ENCODE data around the gene TFPI. TPM values are rescaled to one million over a fixed set of nuclear protein-coding genes. Genes with fewer than 3 reads are reported as not detected.

Gene TFPI
- total RNA-seq, 2 donors from 2014 or later: 33.0 to 34.3 TPM

DNA sequence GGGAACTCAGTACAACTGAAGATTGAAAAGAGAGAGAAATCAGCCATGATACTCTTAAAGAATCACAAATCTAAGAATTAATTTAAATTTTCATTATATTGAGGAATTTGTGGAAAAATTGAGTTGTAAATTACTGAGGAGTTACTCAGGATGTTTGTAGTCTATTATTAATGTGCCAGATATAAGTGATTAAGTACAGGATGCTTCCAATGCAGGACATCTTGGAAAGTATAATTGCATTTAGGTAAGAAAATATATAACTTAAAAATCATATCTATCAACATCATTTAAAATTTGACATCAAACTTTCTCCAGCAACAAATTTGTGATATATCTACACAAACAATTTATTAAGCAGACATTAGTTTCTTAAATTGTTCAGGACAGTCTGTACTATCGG is 107.5 kb downstream of the TFPI start:
- H3K9me3 Mint-ChIP-seq: no peaks in the 10 kb centered on the region
- no peaks in the 10 kb centered on the region for H3K27me3 Mint-ChIP-seq (ENCODE audit: insufficient read depth)
- WGBS, 2 experiments (ENCODE audit: insufficient coverage in 1 of 2, insufficient read length in 1 of 2): 60 to 69% methylated on average over 1 of the region's 1 CpG
- H3K36me3 Mint-ChIP-seq (ENCODE audit: low read depth): no peaks in the 10 kb centered on the region
- no peak overlapping the region for H3K27ac Mint-ChIP-seq
- Histone ChIP-seq H3K27me3 (ENCODE audit: control insufficient read depth, insufficient read depth, low read length, poor library complexity, severe bottlenecking) (no peaks in the 10 kb centered on the region), H3K9ac (ENCODE audit: extremely low read depth, low read length, poor library complexity, severe bottlenecking) (no peak overlapping the region), H3K27ac (ENCODE audit: low read depth, low read length) (no peak overlapping the region), H3K9me3 (ENCODE audit: control insufficient read depth, low read length) (no peaks in the 10 kb centered on the region), H3K4me3 (ENCODE audit: low read length) (no peak overlapping the region), H3K4me1 (ENCODE audit: control insufficient read depth, insufficient read depth, low read length) (no peaks in the 10 kb centered on the region), H3K36me3 (ENCODE audit: control insufficient read depth, insufficient read depth, low read length) (no peaks in the 10 kb centered on the region)
- no peak for DNase-seq
- peaks cover 11% of the 10 kb centered on the region for H3K4me1 Mint-ChIP-seq
- H3K4me3 Mint-ChIP-seq: no peak overlapping the region
- TF ChIP-seq, protein P1, sequence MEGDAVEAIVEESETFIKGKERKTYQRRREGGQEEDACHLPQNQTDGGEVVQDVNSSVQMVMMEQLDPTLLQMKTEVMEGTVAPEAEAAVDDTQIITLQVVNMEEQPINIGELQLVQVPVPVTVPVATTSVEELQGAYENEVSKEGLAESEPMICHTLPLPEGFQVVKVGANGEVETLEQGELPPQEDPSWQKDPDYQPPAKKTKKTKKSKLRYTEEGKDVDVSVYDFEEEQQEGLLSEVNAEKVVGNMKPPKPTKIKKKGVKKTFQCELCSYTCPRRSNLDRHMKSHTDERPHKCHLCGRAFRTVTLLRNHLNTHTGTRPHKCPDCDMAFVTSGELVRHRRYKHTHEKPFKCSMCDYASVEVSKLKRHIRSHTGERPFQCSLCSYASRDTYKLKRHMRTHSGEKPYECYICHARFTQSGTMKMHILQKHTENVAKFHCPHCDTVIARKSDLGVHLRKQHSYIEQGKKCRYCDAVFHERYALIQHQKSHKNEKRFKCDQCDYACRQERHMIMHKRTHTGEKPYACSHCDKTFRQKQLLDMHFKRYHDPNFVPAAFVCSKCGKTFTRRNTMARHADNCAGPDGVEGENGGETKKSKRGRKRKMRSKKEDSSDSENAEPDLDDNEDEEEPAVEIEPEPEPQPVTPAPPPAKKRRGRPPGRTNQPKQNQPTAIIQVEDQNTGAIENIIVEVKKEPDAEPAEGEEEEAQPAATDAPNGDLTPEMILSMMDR (conservative IDR thresholded peaks at IDR 0.05): no peak

DNA sequence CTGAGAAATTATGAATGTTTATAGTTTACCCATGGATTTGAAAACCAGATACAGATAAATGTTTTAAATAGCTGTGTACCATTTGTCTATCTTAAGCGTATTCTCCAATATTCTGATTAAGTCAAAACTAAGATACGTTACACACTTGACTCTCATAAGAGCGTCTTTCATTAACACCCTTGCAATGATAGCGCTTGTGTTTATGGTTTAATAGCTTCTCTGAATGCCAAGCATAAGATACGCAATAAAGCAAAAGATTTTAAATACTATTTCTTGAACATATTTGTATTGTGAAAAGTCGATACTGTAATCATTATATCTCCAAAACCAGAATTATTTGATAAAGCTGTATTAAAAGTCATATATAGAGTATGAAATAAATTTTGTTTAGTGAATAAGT is 109.2 kb downstream of the TFPI start:
- H3K36me3 ChIP-seq (ENCODE audit: control insufficient read depth, insufficient read depth, low read length): no peaks in the 10 kb centered on the region
- H3K9me3 ChIP-seq (ENCODE audit: control insufficient read depth, low read length): no peaks in the 10 kb centered on the region
- H3K9ac ChIP-seq (ENCODE audit: extremely low read depth, low read length, poor library complexity, severe bottlenecking): no peak overlapping the region
- H3K27me3 ChIP-seq (ENCODE audit: control insufficient read depth, insufficient read depth, low read length, poor library complexity, severe bottlenecking): no peaks in the 10 kb centered on the region
- H3K27ac Mint-ChIP-seq: no peak overlapping the region
- H3K27ac ChIP-seq (ENCODE audit: low read depth, low read length): no peak overlapping the region
- H3K4me3 Mint-ChIP-seq: no peak overlapping the region
- H3K9me3 Mint-ChIP-seq: no peaks in the 10 kb centered on the region
- H3K4me1 Mint-ChIP-seq: peaks cover 11% of the 10 kb centered on the region
- no peak for DNase-seq
- H3K4me1 ChIP-seq (ENCODE audit: control insufficient read depth, insufficient read depth, low read length): no peaks in the 10 kb centered on the region
- TF ChIP-seq, protein P1 (conservative IDR thresholded peaks at IDR 0.05): no peak
- 70 to 83% methylated on average over 2 to 4 of the region's 6 CpGs for WGBS, 2 experiments (ENCODE audit: insufficient coverage in 1 of 2, insufficient read length in 1 of 2)
- no peaks in the 10 kb centered on the region for H3K27me3 Mint-ChIP-seq (ENCODE audit: insufficient read depth)
- H3K36me3 Mint-ChIP-seq (ENCODE audit: low read depth): no peaks in the 10 kb centered on the region
- H3K4me3 ChIP-seq (ENCODE audit: low read length): no peak overlapping the region

DNA sequence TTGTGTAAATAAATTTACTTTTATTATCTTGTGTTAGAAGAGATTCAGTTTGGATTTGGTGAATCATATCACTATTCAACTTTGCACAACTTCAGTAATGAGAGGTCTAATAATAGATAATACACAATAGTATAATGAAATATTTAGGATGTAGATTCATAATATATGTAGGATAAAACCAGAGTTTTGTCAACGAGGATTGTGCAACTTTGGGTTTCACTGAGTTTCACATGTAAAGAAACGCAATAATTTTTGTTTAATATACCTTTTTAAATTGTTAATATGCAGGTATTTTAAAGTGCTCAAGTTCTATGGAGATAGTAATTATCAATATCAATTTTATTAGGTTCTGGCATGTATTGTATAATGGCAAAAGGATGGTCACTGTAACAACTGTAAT is 111.5 kb downstream of the TFPI start:
- peaks cover 6% of the 10 kb centered on the region for H3K4me1 Mint-ChIP-seq
- no peaks in the 10 kb centered on the region for H3K36me3 Mint-ChIP-seq (ENCODE audit: low read depth)
- Histone ChIP-seq H3K4me3 (ENCODE audit: low read length) (no peak overlapping the region), H3K36me3 (ENCODE audit: control insufficient read depth, insufficient read depth, low read length) (no peaks in the 10 kb centered on the region), H3K4me1 (ENCODE audit: control insufficient read depth, insufficient read depth, low read length) (no peaks in the 10 kb centered on the region), H3K9me3 (ENCODE audit: control insufficient read depth, low read length) (no peaks in the 10 kb centered on the region), H3K27me3 (ENCODE audit: control insufficient read depth, insufficient read depth, low read length, poor library complexity, severe bottlenecking) (no peaks in the 10 kb centered on the region), H3K27ac (ENCODE audit: low read depth, low read length) (no peak overlapping the region), H3K9ac (ENCODE audit: extremely low read depth, low read length, poor library complexity, severe bottlenecking) (no peak overlapping the region)
- TF ChIP-seq, protein P1 (conservative IDR thresholded peaks at IDR 0.05): no peak
- H3K27ac Mint-ChIP-seq: no peak overlapping the region
- WGBS, 2 experiments (ENCODE audit: insufficient coverage in 1 of 2, insufficient read length in 1 of 2): 93% methylated on average over 2 of the region's 2 CpGs; no CpG with 5 or more reads in 1 of the 2 experiments
- H3K9me3 Mint-ChIP-seq: no peaks in the 10 kb centered on the region
- H3K4me3 Mint-ChIP-seq: no peak overlapping the region
- DNase-seq: no peak
- no peaks in the 10 kb centered on the region for H3K27me3 Mint-ChIP-seq (ENCODE audit: insufficient read depth)
